Tongue (tissue), 2 donors: ENCODE results near the gene TXNRD1. TPM values are rescaled to one million over a fixed set of nuclear protein-coding genes. Genes with fewer than 3 reads are reported as not detected.
"Not testable (repeated sequence)": the region's sequence is repeated elsewhere in the genome, so short reads cannot be mapped to it uniquely, and the experiment has no call there.

Source experiments
- DNase-seq: peaks from one replicate; pipeline ENCODE4 v3.0.0-alpha.2; 2015
- total RNA-seq: library from RNA; depleted of rRNA; stranded (reverse); fragments of >200 nt; gene quantifications from one replicate; pipeline ENCODE4 v1.2.3, GENCODE V29; 2014

TXNRD1 gene
- total RNA-seq, 1 donor from 2014 or later, result 56.1 TPM

- DNase-seq, result no peak
Measured at GRCh38 chr12:104329707-104330532, 114.3 kb downstream of the TXNRD1 start.

- DNase-seq, result no peak
Measured at GRCh38 chr12:104331376-104331775, 115.8 kb downstream of the TXNRD1 start.

GRCh38 chr12:104332273-104332672 lies 116.7 kb downstream of the TXNRD1 start:
- DNase-seq, result not testable (repeated sequence)

GRCh38 chr12:104333692-104334255 lies 118.2 kb downstream of the TXNRD1 start:
- no peak for DNase-seq

- DNase-seq, result peak; percentile 56
Measured at GRCh38 chr12:104334581-104334980, 119.0 kb downstream of the TXNRD1 start.

- DNase-seq, result no peak
Measured at GRCh38 chr12:104336115-104336514, 120.5 kb downstream of the TXNRD1 start.

- no peak for DNase-seq
Measured at GRCh38 chr12:104337030-104337558, 121.5 kb downstream of the TXNRD1 start.

- DNase-seq, result peak; percentile 24
Measured at GRCh38 chr12:104339663-104340062, 124.1 kb downstream of the TXNRD1 start.

GRCh38 chr12:104340177-104340576 lies 124.6 kb downstream of the TXNRD1 start:
- no peak for DNase-seq

- peak; percentile 11 for DNase-seq
Measured at GRCh38 chr12:104340925-104341611, 125.5 kb downstream of the TXNRD1 start.

- no peak for DNase-seq
Measured at GRCh38 chr12:104342147-104342546, 126.6 kb downstream of the TXNRD1 start.

- DNase-seq, result no peak
Measured at GRCh38 chr12:104342635-104343249, 127.2 kb downstream of the TXNRD1 start.

- no peak for DNase-seq
Measured at GRCh38 chr12:104344682-104345081, 129.1 kb downstream of the TXNRD1 start.

GRCh38 chr12:104345234-104346066 lies 129.9 kb downstream of the TXNRD1 start:
- DNase-seq, result no peak

GRCh38 chr12:104347374-104348075 lies 131.9 kb downstream of the TXNRD1 start:
- DNase-seq, result no peak

- DNase-seq, result no peak
Measured at GRCh38 chr12:104348283-104348993, 132.9 kb downstream of the TXNRD1 start.

GRCh38 chr12:104348994-104349494 lies 133.5 kb downstream of the TXNRD1 start:
- DNase-seq, result no peak

GRCh38 chr12:104350211-104351056 lies 134.9 kb downstream of the TXNRD1 start:
- no peak for DNase-seq
